ENCODE results near the gene GABBR2. TPM values are rescaled to one million over a fixed set of nuclear protein-coding genes. Genes with fewer than 3 reads are reported as not detected.
A peak's percentile ranks its signal among the peaks of the same experiment; 100 is the strongest.
"Not testable (repeated sequence)": the region's sequence is repeated elsewhere in the genome, so short reads cannot be mapped to it uniquely, and the experiment has no call there.

GABBR2 gene
- total RNA-seq, 4 donors from 2014 or later, result 0.17 to 0.26 TPM; not detected in 2

DNA sequence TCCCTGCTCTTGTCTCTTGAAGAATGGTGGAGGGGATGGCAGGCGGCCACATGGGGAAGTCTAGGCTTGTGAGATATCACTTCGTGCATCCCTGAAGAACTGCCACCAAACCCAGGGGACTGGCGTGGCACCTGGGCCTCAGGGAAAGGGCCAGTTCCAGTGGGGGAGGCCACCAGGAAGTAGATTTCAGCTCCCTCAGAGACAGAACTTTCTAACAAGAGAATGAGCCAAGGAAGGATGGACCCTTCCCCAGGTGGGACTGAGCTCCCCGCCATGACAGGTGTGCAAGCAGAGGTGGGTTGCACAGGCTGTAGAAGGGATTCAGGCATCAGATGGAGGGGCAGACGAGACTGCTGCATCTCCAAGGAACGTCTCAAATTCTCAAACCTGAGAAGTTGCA, 193.9 kb downstream of the GABBR2 start:
- Histone ChIP-seq H3K36me3 (no peaks in the 10 kb centered on the region), H3K27ac (replicated peaks in 1 of 4) (no peak overlapping the region), H3K4me3 (no peak overlapping the region), H3K4me1 (no peaks in the 10 kb centered on the region), H3K27me3 (no peaks in the 10 kb centered on the region), H3K9me3 (no peaks in the 10 kb centered on the region)
- DNase-seq (ENCODE audit: extremely low spot score), result peak; percentile 83
- intact Hi-C loops (cut with DNase I), result no loop called here
- TF ChIP-seq EP300 (IDR thresholded peaks at IDR 0.05) (no peak), POLR2AphosphoS5 (IDR thresholded peaks at IDR 0.05) (no peak), POLR2A (IDR thresholded peaks at IDR 0.05; ENCODE audit: low read depth) (no peak)
- TF ChIP-seq, protein P1, sequence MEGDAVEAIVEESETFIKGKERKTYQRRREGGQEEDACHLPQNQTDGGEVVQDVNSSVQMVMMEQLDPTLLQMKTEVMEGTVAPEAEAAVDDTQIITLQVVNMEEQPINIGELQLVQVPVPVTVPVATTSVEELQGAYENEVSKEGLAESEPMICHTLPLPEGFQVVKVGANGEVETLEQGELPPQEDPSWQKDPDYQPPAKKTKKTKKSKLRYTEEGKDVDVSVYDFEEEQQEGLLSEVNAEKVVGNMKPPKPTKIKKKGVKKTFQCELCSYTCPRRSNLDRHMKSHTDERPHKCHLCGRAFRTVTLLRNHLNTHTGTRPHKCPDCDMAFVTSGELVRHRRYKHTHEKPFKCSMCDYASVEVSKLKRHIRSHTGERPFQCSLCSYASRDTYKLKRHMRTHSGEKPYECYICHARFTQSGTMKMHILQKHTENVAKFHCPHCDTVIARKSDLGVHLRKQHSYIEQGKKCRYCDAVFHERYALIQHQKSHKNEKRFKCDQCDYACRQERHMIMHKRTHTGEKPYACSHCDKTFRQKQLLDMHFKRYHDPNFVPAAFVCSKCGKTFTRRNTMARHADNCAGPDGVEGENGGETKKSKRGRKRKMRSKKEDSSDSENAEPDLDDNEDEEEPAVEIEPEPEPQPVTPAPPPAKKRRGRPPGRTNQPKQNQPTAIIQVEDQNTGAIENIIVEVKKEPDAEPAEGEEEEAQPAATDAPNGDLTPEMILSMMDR (IDR thresholded peaks at IDR 0.05), result no peak
- 85% methylated on average over 6 of the region's 6 CpGs for WGBS

DNA sequence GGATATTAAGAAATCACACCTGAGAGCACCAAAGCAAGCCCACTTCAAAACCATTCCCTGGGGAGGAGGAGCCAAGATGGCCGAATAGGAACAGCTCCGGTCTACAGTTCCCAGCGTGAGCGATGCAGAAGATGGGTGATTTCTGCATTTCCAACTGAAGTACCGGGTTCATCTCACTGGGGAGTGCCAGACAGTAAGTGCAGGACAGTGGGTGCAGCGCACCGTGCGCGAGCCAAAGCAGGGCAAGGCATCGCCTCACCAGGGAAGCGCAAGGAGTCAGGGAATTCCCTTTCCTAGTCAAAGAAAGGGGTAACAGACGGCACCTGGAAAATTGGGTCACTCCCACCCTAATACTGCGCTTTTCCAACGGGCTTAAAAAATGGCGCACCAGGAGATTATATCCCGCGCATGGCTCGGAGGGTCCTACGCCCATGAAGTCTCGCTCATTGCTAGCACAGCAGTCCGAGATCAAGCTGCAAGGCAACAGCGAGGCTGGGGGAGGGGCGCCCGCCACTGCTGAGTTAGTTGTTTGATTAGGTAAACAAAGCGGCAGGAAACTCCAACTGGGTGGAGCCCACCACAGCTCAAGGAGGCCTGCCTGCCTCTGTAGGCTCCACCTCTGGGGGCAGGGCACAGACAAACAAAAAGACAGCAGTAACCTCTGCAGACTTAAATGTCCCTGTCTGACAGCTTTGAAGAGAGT, 200.4 kb downstream of the GABBR2 start:
- intact Hi-C loops (cut with DNase I); H3K4me3 ChIP-seq; H3K27ac ChIP-seq (replicated peaks in 1 of 4); H3K4me1 ChIP-seq; H3K9me3 ChIP-seq; DNase-seq (ENCODE audit: extremely low spot score); H3K27me3 ChIP-seq; H3K36me3 ChIP-seq: not testable (repeated sequence)
- WGBS, result 90% methylated on average over 24 of the region's 25 CpGs

DNA sequence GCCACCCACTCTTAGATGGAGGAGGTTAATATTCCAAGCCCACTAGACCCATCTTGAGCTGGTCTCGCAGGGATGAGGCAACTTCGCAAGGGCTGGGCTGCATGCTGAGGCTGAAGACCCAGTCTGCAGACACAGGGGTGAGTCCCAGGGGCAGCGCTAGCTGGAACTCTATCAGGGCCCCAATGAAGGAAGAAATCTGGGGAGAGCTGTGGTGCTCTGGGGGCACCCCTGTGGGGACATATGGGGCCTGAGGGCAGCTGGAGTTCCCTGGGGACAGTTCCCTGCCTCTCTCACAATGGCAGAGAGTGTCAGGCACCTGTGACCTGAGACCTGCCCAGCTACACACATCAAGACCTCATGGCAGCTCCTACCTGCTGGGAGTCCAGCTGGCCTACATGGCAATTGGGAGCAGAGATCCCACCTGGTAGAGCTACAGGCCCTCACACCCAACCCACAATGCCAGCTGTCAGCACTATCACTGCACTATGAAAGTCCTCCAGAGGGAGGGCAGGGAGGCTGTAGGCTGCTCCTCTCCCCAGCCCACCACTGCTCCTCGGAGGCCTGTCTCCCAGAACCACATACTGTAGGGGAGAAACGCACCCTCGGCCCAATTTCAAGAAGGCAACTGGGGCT, 202.2 kb downstream of the GABBR2 start:
- DNase-seq (ENCODE audit: extremely low spot score), result peak; percentile 84
- Histone ChIP-seq H3K27me3 (peaks cover 0 to 2% (median 0%) of the 10 kb centered on the region in 4 donors), H3K4me1 (peaks cover 0 to 8% (median 2%) of the 10 kb centered on the region in 4 donors), H3K9me3 (no peaks in the 10 kb centered on the region), H3K36me3 (no peaks in the 10 kb centered on the region), H3K27ac (replicated peaks in 1 of 4) (no peak overlapping the region), H3K4me3 (no peak overlapping the region)
- 97% methylated on average over 6 of the region's 6 CpGs for WGBS
- TF ChIP-seq, protein P1 (IDR thresholded peaks at IDR 0.05), result no peak
- no peak for TF ChIP-seq EP300 (IDR thresholded peaks at IDR 0.05)
- TF ChIP-seq POLR2AphosphoS5 (IDR thresholded peaks at IDR 0.05), result no peak
- TF ChIP-seq POLR2A (IDR thresholded peaks at IDR 0.05; ENCODE audit: low read depth), result no peak
- intact Hi-C loops (cut with DNase I), result no loop called here

DNA sequence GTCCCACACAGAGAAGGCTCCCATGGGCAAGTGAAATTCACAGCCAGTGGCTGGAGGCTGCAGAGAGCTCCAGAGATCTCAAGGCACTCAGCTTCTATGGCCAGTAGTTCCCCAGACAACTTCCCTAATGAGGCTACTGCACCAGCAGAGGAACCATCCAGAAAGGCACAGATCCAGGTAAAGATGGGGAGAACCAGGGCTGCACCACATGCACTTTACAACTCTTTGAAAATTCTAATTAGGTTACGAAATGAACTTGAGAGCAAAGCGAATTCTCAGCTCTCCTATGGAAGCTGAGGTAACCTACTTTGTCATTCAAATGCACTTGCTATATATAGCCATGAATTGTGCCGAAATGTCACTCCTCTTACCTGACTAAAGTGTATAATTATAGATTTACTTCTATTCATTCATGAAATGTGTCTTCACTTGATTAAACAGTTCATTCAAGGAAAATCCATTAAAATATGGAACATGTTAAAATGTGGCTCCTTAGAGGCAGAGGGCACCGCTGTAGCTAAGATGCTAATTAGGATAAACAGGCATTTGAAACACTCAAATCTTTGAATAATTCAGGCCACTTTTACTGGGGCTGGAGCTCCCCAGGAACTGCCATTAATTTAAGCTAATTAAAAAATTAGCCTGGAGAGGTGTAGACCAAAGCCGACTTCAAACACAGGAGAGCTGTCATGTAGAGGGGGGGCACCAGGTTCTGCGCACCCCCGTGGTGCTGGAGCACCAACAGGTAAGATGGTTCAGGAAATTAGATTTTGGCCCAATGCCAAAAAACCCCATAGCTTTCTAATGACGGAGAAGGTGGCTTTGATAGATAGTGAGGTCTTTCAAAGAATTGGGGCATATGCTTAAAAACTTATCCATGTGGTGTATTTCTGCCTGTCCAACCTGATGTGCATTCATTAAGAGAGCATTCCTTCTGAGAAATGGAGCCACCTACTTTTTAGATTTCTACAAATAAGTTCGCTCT, 204.1 kb downstream of the GABBR2 start:
- H3K4me3 ChIP-seq, result no peak overlapping the region
- H3K27ac ChIP-seq (replicated peaks in 1 of 4), result no peak overlapping the region
- no peaks in the 10 kb centered on the region for H3K9me3 ChIP-seq
- peaks cover 0 to 2% (median 0%) of the 10 kb centered on the region in 4 donors for H3K27me3 ChIP-seq
- intact Hi-C loops (cut with DNase I), result no loop called here
- H3K4me1 ChIP-seq, result peaks cover 0 to 8% (median 2%) of the 10 kb centered on the region in 4 donors
- DNase-seq (ENCODE audit: extremely low spot score), result peak; percentile 50
- 75% methylated on average over 9 of the region's 9 CpGs for WGBS
- TF ChIP-seq POLR2A (IDR thresholded peaks at IDR 0.05; ENCODE audit: low read depth) (no peak), POLR2AphosphoS5 (IDR thresholded peaks at IDR 0.05) (no peak), EP300 (IDR thresholded peaks at IDR 0.05) (no peak)
- TF ChIP-seq, protein P1 (IDR thresholded peaks at IDR 0.05), result no peak
- no peaks in the 10 kb centered on the region for H3K36me3 ChIP-seq

DNA sequence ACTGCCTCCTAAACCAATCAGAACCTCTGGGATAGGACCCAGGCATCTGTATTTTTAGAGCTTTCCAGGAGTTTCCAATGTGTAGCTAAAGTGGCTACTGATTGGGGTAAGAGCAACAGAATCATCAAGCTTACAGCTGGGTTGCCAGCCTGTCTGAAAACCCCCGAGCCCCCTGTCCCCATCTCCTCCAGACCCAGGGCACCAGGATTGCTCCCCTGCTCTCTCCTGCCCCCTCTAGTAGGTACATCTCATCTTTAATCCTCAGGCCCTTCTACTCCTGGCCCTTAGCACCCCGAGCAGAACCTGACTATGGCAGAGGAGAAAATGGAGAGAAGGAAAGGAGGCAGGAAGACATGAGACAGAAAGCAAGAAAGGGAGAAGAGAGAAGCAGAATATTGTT, 204.9 kb downstream of the GABBR2 start:
- Histone ChIP-seq H3K4me3 (no peak overlapping the region), H3K4me1 (peaks cover 0 to 8% (median 2%) of the 10 kb centered on the region in 4 donors), H3K36me3 (no peaks in the 10 kb centered on the region), H3K27me3 (peaks cover 0 to 2% (median 0%) of the 10 kb centered on the region in 4 donors), H3K9me3 (no peaks in the 10 kb centered on the region), H3K27ac (replicated peaks in 1 of 4) (no peak overlapping the region)
- DNase-seq (ENCODE audit: extremely low spot score), result peak; percentile 82
- 100% methylated on average over 1 of the region's 2 CpGs for WGBS
- intact Hi-C loops (cut with DNase I), result no loop called here
- TF ChIP-seq EP300 (IDR thresholded peaks at IDR 0.05) (no peak), POLR2A (IDR thresholded peaks at IDR 0.05; ENCODE audit: low read depth) (no peak), POLR2AphosphoS5 (IDR thresholded peaks at IDR 0.05) (no peak)
- TF ChIP-seq, protein P1 (IDR thresholded peaks at IDR 0.05), result no peak
